Activated CD8-positive, alpha-beta memory T cell treated with anti-CD3 and anti-CD28 coated beads, Interleukin-2, amount 50 U/mL, for 1 hour (primary cell): ENCODE measurements around the gene TRIM59.
A peak's percentile ranks its signal among the peaks of the same experiment; 100 is the strongest.
"Not testable (repeated sequence)": the region's sequence is repeated elsewhere in the genome, so short reads cannot be mapped to it uniquely, and the experiment has no call there.

ENCODE experiments used
- DNase-seq: peaks from one replicate; pipeline ENCODE4 v3.0.0-alpha.2; 2020; ENCODE audit errors: extremely low read depth

The TRIM59 gene

DNA sequence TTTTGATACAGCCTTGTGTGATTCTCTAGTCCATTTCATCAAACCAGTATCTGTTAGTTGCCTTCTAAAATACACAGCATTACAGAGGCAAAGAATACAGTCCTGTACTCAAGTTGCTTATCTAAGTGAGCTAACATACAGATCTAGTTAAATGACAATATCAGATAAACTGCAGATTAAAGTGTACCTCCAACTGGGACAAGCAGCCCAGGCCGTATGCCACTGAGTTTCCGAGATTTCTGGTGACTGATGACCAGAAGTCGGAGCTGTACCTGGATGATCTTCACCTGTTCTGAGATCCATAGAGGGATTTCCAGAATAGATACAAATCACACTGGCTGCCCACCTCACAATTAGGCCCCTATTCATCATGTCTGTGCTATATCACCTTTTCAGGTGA, 6.3 kb upstream of the TRIM59 start:
- no peak for DNase-seq

DNA sequence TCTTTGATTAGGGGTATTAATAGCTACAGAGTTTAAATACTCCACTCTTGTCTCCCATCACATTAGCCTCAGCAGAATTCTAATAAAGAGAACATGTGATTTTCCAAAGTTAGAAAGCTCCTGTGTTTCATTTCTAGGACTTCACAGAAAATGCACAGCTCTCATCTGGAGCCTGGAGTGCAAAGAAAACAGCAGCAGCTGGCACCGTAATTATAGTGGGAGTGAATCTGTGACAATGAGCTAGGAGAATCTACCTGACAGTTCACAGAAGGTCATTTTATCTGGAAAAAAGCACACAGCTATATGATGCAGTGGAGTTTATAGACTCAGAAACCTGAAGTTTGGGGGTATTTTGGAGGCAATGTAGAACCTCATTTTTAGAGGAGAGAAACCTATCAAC, 5.4 kb upstream of the TRIM59 start:
- no peak for DNase-seq

DNA sequence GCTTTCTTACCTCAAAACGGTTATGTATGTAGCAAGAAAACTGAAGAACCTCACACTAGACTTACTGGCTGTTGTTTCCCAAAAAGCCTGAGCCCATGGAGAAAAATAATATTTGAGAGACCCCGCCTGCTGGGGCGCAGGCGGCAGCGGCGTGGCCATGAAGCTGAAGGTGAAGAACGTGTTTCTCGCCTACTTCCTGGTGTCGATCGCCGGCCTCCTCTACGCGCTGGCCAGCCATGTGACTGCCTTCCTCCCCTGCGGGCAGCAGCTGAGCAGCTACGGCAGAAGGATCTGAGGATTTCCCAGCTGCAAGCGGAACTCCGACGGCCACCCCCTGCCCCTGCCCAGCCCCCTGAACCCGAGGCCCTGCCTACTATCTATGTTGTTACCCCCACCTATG, 2.7 kb upstream of the TRIM59 start:
- DNase-seq = not testable (repeated sequence)

DNA sequence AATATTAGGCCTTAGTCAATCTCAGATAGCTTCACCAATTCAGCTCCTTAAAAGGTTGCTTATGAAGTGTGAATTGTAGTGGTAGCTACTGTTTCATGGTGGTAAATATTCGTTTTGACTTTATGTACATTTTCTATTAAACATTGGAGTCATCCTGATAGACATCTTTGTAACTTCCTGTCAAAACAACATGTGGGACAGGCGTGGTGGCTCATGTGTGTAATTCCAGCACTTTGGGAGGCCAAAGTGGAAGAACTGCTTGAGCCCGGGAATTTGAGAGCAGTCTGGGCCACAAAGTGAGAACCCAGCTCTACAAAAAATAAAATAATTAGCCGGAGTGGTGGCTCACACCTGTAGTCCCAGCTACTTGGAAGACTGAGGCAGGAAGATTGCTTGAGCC, 2.0 kb upstream of the TRIM59 start:
- DNase-seq = no peak

DNA sequence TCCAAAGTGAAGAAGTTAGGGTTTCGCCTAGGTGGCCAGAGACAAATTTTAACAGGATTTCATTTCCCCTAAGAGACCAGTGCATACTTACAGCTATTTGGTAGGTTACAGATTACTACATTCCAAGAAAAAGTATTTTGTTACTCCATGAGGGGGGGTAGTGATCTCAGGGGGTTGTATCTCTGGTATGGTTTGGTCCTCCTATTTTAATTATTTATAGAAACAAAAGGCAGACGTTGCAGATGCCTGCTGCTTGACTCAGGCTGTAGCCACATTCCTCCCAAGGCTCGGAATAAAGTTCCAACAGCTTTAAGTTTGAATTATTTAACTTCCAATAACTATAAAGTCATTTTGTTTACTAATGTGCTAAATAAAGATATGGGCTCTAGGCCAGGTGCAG, 1.3 kb upstream of the TRIM59 start:
- DNase-seq = no peak

DNA sequence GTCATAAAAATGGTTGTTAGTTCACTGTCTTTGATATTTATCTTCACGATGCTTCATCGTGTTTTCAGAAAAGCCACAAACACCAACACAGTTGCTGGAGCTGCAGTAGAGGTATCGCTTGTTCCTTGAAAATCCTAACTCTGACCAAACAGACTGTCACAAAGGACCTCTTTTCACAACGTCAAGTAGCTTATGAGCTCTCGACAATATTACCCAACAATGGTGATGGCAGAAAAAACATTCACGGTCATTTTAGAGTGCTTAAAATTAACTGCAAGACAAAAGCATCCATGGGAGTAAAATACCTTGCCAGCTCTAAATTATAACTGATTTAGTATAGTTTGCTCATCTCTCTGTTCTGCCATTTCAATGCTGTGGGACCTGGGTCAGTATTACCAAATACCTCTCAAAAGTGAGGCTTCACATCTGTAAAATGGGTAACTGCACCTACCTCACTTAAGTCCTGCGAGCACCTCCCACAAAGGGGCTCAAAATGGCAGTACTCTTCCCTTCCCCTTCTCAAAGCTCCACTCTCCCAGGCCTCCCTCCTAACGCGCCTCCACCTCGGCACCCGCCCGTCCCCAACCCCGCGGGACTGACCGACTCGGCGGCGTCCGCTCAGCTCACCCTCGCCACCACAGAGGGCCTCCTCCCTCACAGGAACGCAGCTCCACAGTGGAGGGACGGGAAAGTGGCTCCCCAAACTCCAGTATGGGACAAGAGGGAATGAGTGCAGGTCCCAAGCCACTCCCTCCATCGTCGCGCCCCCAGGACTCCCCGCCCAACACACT, 546 bp downstream of the TRIM59 start:
- DNase-seq = no peak

DNA sequence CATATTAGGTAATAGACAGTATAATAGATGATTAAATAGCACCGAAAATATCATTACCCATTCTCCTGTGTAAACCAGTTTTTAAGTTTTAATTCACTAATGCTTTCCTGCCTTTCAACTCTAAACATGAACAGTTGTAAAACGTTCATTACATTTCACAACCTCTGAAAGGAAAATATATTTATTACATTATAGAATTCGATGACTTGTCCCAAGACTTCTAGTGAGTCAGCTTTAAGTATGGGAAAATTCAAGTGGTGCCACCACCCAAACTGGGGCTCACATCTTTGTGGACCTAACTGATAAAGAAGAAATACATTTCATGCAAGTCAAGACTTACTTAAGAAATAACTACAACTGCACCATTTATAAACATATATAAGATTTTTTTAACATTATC, 2.0 kb downstream of the TRIM59 start:
- DNase-seq = no peak

DNA sequence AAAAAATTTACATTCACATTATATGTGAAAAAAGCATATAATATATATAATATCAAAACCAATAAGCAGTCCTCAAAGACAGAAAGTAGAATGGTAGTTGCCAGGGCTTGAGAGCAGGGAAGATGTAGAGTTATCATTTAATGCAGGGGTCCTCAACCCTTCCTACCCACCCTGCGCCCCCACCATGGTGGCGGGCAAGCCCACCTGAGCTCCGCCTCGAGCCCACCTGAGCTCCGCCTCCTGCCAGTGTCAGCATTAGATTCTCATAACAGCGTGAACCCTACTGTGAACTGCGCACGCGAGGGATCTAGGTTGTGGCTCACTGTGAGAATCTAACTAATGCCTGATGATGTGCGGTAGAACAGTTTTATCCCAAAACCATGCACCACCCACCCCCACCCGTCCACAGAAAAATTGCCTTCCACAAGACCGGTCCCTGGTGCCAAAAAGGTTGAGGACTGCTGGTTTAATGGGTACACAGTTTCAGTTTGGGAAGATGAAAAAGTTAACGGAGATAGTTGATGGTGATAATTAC, 3.0 kb downstream of the TRIM59 start:
- DNase-seq = no peak

DNA sequence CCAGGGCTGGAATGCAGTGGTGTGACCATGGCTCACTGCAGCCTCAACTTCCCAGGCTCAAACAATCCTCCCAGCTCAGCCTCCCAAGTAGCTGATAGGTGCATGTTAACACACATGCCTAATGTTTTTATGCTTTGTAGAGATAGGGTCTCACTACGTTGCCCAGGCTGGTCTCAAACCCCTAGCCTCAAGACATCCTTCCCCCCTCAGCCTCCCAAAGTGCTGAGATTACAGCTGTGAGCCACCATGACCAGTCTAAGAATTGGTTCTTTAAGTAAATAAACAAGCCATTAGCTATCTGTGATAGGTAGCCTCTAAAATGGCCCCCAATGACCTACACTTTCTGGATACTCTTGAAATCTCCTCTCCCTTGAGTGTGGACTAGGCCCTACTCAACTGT, 3.7 kb downstream of the TRIM59 start:
- no peak for DNase-seq

DNA sequence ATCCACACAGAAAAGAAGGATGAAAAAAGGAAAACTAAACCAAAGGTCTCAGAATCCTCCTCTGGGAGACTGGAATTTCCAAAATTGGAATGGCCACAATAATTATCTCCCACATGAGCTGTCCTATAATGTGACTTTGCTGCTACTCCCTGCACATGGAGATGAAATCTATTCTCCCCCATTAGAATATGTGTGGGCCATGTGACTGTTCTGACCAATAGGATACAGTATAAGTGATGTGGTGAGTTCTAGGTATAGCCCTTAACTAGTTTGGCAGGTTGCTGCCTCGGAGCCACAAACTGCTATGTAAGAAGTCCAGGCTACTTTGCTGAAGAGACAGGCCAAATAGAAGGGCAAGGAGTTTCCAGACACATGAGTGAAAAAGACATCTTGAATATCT, 5.2 kb downstream of the TRIM59 start:
- no peak for DNase-seq

DNA sequence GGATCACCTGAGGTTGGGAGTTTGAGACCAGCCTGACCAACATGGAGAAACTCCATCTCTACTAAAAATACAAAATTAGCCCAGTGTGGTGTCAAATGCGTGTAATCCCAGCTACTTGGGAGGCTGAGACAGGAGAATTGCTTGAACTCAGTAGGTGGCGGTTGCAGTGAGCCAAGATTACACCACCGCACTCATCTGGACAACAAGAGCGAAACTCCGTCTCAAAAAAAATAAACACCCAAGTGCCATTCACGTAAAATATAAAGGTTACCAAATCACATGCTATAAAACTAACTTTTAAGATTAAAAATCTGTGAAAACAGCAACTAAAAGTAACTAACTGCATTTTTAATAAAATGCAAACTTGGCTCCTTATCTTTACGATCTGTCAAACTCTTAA, 8.9 kb downstream of the TRIM59 start:
- DNase-seq = no peak

DNA sequence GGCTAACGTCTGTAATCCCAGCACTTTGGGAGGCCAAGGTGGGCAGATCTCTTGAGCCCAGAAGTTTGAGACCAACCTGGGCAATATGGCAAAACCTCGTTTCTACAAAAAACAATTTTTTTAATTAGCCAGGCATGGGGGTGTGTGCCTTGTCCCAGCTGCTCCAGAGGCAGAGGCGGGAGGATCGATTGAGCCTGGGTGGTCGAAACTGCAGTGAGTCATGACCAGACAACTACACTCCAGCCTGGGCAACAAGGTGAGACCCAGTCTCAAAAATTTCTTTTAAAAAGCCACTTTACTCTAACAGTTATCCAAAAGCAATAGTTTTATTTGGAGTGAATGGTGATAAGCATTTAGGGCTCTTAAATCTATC, 12.5 kb downstream of the TRIM59 start:
- no peak for DNase-seq

DNA sequence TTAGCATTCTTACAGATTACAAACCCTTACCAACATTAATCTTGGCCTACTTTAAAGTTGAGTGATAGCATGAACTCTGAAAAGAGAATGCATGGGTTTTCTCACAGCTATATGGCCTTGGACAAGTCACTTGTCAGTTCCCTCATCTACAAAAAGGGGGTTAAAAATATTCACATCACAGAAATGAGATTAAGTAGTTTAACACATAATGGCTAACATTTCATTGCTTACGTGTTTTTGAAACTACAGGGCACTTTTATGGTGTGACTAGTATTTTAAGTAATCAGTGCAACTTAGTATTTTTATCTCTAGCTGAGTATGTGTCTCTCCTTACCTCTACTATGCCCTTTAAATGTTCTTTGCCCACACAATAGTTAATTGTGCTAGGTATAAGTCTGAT, 13.8 kb downstream of the TRIM59 start:
- DNase-seq = no peak

DNA sequence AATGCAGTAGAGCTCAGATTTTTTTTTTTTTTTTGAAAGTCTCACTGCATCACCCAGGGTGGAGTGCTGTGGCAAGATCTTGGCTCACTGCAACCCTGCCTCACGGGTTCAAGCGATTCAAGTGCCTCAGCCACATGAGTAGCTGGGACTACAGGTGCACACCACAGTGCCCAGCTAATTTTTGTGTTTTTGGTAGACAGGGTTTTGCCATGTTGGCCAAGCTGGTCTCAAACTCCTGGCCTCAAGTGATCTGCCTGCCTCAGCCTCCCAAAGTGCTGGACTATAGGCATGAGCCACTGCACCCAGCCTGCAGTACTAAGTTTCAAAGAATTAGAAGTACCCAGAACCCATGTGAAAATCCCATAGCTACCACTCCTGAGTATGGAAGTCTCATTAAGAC, 14.5 kb downstream of the TRIM59 start:
- DNase-seq = no peak

DNA sequence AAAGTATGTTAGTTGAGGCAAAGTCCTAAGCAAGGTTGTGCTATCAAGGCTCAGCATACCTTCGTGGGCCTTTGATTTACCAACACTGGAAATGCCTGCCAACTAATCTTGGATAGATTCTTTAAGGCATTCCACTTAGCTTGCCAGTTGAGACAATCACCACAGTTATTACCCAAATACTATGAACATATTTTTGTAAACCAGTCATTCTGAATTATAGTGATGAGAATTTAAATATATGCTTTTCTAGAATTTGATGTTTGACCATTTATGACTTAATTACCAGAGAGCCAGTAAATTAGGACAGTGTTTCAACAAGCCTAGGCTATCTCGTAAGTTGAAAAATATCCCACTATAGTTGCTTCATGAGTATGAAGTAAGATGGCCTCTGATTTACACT, 15.5 kb downstream of the TRIM59 start:
- DNase-seq = no peak

DNA sequence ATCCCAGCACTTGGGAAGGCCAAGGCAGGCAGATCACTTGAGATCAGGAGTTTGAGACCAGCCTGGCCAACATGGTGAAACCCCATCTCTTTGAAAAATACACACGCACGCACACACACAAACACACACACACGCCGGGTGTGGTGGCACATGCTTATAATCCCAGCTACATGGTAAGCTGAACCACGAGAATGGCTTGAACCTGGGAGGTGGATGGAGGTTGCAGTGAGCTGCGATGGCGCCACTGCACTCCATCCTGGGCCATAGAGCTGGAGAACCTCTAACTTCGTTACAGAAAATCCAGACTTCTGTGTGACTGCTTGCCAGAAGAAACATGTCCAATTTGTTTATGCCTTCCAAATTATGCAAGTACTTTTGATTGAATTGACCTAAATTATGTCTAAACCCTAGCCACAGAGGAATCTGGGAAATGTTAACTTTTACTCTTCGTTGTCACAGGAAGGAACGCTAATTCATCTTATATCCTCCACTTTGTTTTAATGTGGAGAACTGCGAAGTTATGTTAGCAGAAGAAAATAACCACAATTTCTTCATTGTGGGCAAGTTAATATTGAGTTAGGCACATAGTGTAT, 21.7 kb downstream of the TRIM59 start:
- no peak for DNase-seq

DNA sequence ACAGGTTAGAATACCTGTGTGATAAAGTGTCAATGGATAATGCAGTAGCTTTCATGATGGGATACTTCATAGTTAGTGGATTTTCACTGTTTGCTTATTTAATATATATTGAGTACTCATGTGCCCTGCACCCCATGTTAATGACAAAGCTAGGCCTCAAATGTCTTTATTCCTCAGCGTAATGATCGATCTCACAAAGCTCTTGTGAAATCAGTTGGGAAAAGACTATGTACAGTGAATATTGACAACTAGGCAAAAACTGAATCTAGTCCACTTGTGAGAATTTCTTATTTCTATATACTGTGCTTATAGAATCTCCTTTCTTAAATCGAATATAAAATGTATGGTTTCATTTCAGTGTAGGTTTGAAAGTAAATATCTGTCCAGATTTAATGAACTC, 32.3 kb downstream of the TRIM59 start:
- no peak for DNase-seq

DNA sequence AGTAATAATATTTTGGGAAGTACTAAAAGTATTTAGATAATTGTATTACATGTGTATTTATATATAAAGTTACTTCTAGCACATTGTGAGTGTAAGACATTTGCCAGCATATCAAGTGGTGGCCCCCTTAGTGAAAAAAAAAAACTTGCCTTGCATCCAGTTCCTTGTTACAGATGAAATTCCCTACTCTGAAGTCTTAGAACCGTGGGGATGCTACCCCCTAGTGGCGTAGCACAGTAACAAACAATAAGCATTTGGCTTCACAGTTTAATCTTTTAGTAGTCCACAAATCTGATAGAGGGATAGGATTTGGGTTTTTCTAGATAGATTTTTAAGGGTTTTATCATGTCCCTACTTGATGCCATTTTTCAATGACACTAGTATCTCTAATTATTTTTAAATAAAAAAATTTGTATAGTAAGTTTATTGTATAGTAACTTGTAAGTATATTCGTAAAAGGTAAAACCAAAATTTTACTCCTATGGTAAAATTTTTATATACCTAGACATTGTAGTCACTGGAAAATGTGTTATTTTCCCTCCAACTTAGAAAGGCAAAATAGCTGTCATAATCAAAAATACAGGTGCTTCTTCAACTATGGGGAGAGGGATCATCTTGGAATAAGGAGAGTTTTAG, 35.9 kb downstream of the TRIM59 start:
- peak; percentile 23 for DNase-seq

DNA sequence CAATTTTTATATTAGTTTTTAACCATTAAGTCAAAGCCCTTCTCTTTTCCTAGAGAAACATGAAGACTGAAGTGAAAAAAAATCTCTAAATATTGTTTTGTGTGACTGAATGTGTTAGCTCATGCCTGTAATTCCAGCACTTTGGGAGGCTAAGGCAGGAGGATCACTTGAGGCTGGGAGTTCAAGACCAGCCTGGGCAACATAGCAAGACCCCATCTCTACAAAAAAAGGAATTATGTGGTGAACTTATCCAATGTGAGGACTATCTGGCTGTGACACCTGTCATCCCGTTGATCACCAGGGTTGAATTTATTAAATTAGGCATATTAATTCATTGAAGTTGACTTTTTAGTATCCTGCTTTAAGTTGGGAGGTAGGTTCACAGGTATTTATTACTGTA, 37.1 kb downstream of the TRIM59 start:
- DNase-seq = no peak

DNA sequence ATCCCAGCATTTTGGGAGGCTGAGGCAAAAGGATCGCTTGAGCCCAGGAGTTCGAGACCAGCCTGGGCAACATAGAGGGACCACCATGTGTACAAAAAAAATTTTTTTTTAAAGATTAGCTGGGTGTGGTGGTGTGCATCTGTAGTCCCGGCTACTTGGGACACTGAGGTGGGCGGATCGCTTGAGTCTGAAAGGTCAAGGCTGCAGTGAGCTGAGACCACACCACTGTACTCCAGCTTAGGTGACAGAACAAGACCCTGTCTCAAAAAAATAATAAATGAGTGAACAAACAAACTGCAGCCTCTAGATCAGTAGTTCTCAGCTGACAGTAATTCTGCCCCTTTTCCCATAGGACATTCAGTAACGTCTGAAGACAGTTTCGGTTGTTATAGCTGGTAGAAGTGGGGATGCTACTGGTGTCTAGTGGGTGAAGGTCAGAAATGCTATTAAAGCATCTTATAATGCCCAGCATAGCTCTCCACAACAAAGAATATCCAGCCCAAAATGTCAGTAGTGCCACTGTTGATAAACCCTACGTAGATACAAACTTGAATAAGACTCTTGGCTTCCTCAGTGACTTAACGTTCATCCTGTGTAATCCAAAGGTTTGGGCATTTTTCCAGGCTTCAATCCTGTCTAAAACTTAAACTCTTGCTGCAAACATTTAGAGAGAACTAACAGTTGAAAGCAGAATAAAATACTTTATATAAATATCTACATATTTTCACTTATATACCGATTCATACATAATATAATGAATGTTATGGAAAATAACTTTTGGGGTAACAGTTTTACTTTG, 39.6 kb downstream of the TRIM59 start:
- no peak for DNase-seq

DNA sequence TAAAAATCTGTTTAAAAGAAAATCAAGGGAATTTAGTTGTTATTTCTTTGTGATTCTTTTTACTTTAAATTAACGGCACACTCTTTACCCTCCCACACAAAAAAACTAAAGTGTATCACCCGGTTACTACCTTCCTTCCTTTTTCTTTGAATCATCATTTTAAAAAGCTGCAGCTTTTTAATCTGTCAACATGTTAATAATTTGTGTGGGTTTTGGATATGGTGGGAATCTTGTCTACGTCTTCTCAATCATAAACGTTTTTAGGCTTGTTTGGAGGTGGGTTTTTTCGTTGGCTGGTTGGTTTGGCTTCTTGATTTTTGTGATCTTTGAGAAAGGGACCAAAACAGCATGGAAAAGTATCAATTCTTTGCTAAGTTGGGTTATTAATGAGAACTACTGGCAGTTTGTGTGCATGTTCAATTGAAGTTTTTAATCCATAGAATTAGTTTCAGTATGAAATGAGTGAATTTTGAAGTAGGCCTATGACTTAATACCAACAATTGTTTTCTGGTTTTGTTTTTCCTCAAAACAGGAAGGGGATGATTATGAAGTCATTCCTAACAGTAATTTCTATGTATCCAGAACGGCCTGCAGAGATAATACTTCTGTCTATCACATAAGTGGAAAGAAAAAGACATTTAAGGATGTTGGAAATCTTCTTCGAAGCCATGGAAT, 45.7 kb downstream of the TRIM59 start:
- DNase-seq = no peak

DNA sequence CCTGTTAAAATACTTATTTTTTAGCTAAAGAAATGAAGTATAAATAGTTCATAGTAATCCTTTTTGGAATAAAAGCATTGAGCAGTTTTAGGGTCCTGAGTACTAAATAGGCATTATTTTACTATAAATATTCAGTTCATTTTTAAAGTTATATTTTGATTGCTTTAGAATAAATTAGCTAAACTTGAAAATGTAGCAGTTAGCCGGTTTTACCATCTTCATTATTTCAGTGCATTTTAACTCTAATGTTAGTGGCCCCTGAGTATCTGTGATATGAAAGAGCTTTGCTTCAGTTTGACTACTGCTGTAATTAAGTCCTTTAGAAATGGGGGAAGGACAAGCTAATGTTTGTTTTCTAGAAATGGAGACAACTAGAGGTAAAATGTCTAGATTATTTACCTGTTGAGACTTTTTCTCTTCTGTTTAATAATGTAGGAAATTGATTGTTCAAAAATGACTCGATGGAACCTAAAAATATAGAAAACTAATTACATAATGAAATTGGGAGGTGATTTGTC, 46.5 kb downstream of the TRIM59 start:
- DNase-seq = no peak
